C4-2B (cell line): ENCODE measurements around the gene ZNF254.

ENCODE experiments used
- CTCF ChIP-seq: fragments of 450-650 bp; conservative IDR thresholded peaks from 2 replicates; pipeline ENCODE4 v1.5.1; 2017; ENCODE audit warnings: mild to moderate bottlenecking
- ZFX ChIP-seq: fragments of 450-650 bp; IDR thresholded peaks from 2 replicates; pipeline ENCODE4 v1.6.1; 2017

GRCh38 chr19:24053601-24054000 is 33.4 kb upstream of the ZNF254 start:
- no peak for TF ChIP-seq CTCF
- no peak for TF ChIP-seq ZFX
